ENCODE measurements around the gene LBR.

GRCh38 chr1:225458222-225458631 is 30.4 kb upstream of the LBR start:
- TF ChIP-seq CTCF (IDR thresholded peaks at IDR 0.05 in 4 of 5, conservative IDR thresholded peaks at IDR 0.05 in 1 of 5) (no peak), POLR2A (IDR thresholded peaks at IDR 0.05) (no peak)

All from gastrocnemius medialis (tissue), 4 donors.